Endodermal cell (in vitro differentiated cells): ENCODE measurements around the gene STON2. TPM values are rescaled to one million over a fixed set of nuclear protein-coding genes. Genes with fewer than 3 reads are reported as not detected.

ENCODE experiments used
- DNase-seq: peaks from one replicate; pipeline ENCODE4 v3.0.0-alpha.2; 2017
- H3K27ac ChIP-seq: 2 replicates; pipeline ENCODE4 v1.5.1; 2013; ENCODE audit warnings: mild to moderate bottlenecking, low read depth, low read length, moderate library complexity
- H3K27me3 ChIP-seq: 2 replicates; pipeline ENCODE4 v1.6.1; 2013; ENCODE audit warnings: mild to moderate bottlenecking, low read length, moderate library complexity; ENCODE audit not compliant: insufficient read depth, control insufficient read depth, poor library complexity, severe bottlenecking
- H3K36me3 ChIP-seq: 2 replicates; pipeline ENCODE4 v1.7.0; 2013; ENCODE audit warnings: mild to moderate bottlenecking, low read length, moderate library complexity; ENCODE audit not compliant: control insufficient read depth, insufficient read depth
- H3K4me1 ChIP-seq: one replicate; pipeline ENCODE4 v1.7.0; 2013; ENCODE audit warnings: low read length; ENCODE audit not compliant: control insufficient read depth, insufficient read depth
- H3K4me3 ChIP-seq: 2 replicates; pipeline ENCODE4 v1.5.1; 2013; ENCODE audit warnings: mild to moderate bottlenecking, low read length, moderate library complexity
- H3K9ac ChIP-seq: 2 replicates; pipeline ENCODE4 v1.6.1; 2013; ENCODE audit warnings: mild to moderate bottlenecking, low read length, moderate library complexity; ENCODE audit not compliant: poor library complexity, severe bottlenecking; ENCODE audit errors: extremely low read depth
- H3K9me3 ChIP-seq: 2 replicates; pipeline ENCODE4 v1.6.1; 2013; ENCODE audit warnings: mild to moderate bottlenecking, low read length, moderate library complexity; ENCODE audit not compliant: control insufficient read depth
- H3K27ac Mint-ChIP-seq: 2 replicates; pipeline ENCODE4 v1.8.0; 2020; ENCODE audit warnings: mixed read lengths
- H3K27me3 Mint-ChIP-seq: 2 replicates; pipeline ENCODE4 v1.8.0; 2021; ENCODE audit warnings: mild to moderate bottlenecking, mixed read lengths; ENCODE audit not compliant: insufficient read depth
- H3K36me3 Mint-ChIP-seq: 2 replicates; pipeline ENCODE4 v1.8.0; 2020; ENCODE audit warnings: low read depth, mixed read lengths
- H3K4me1 Mint-ChIP-seq: 2 replicates; pipeline ENCODE4 v1.8.0; 2020; ENCODE audit warnings: mixed read lengths
- H3K4me3 Mint-ChIP-seq: 2 replicates; pipeline ENCODE4 v1.8.0; 2020; ENCODE audit warnings: mild to moderate bottlenecking, moderate library complexity, mixed read lengths
- H3K9me3 Mint-ChIP-seq: 2 replicates; pipeline ENCODE4 v1.8.0; 2020; ENCODE audit warnings: mild to moderate bottlenecking, mixed read lengths
- CTCF ChIP-seq: fragments of 200-600 bp; sonication (generic); conservative IDR thresholded peaks from 2 replicates; pipeline ENCODE4 v1.5.0; 2021; ENCODE audit warnings: antibody characterized with exemption, mild to moderate bottlenecking
- WGBS, 2 experiments: methylation state at CpG; one replicate each; pipeline versions ENCODE4 v1.1.5 to v1.1.7; 2013; ENCODE audit warnings: missing lambda C conversion rate in 2 of 2, mixed read lengths in 1 of 2; ENCODE audit not compliant: insufficient coverage in 1 of 2, insufficient read length in 1 of 2; 5-methylcytosine and 5-hydroxymethylcytosine counted together
- total RNA-seq, 2 donors: library from RNA; stranded (reverse); fragmentation: NEBNext Ultra II Directional in 1 of 2; extraction: Animal tissue kit (Norgen Biotek cat#: 25700) in 1 of 2; gene quantifications; 2 replicates in 1 of 2; 3 replicates in 1 of 2; pipeline ENCODE4 v1.2.1, GENCODE V29; 2021

Gene STON2
- total RNA-seq, 2 donors from 2014 or later, result 37.2 to 43.9 TPM

- Histone ChIP-seq H3K4me3 (peak overlapping the region; percentile 77), H3K9me3 (no peaks in the 10 kb centered on the region), H3K27me3 (peaks cover 81% of the 10 kb centered on the region), H3K36me3 (no peaks in the 10 kb centered on the region), H3K27ac (no peak overlapping the region), H3K9ac (no peak overlapping the region), H3K4me1 (peaks cover 4% of the 10 kb centered on the region)
- H3K4me3 Mint-ChIP-seq, result peak overlapping the region; percentile 70
- 0% methylated on average over 11 to 72 of the region's 73 CpGs for WGBS, 2 experiments
- DNase-seq, result peak; percentile 90
- H3K27me3 Mint-ChIP-seq, result peaks cover 67% of the 10 kb centered on the region
- no peak overlapping the region for H3K27ac Mint-ChIP-seq
- TF ChIP-seq CTCF, result no peak
- H3K4me1 Mint-ChIP-seq, result peaks cover 28% of the 10 kb centered on the region
- no peaks in the 10 kb centered on the region for H3K9me3 Mint-ChIP-seq
- H3K36me3 Mint-ChIP-seq, result no peaks in the 10 kb centered on the region
Measured at GRCh38 chr14:81435391-81436295, 35.5 kb upstream of the STON2 start.

DNA sequence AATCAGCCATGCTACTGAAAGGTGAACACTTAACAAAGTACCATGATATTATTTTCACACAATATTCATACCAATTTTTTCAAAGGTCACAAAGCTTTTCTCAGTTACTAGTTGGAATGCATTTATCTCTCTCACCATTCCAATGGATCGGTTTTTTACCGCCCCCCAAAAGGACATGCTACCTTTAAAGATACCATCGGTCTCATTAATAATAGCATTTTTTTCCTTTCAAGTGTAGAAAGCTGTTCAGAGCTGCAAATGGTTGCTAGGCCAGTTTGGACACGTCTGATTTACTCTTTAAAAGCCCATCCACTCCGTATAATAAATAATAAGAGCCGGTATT lies 34.9 kb upstream of the STON2 start:
- no peaks in the 10 kb centered on the region for H3K36me3 ChIP-seq
- no peak for TF ChIP-seq CTCF
- peaks cover 64% of the 10 kb centered on the region for H3K27me3 Mint-ChIP-seq
- peak overlapping the region; percentile 70 for H3K4me3 Mint-ChIP-seq
- no peaks in the 10 kb centered on the region for H3K36me3 Mint-ChIP-seq
- H3K27ac ChIP-seq, result no peak overlapping the region
- no peaks in the 10 kb centered on the region for H3K9me3 ChIP-seq
- no peak overlapping the region for H3K9ac ChIP-seq
- H3K9me3 Mint-ChIP-seq, result no peaks in the 10 kb centered on the region
- DNase-seq, result no peak
- peak overlapping the region; percentile 77 for H3K4me3 ChIP-seq
- H3K27ac Mint-ChIP-seq, result no peak overlapping the region
- H3K4me1 Mint-ChIP-seq, result peaks cover 28% of the 10 kb centered on the region
- 3 to 7% methylated on average over 3 to 6 of the region's 6 CpGs for WGBS, 2 experiments
- peaks cover 75% of the 10 kb centered on the region for H3K27me3 ChIP-seq
- peaks cover 4% of the 10 kb centered on the region for H3K4me1 ChIP-seq

DNA sequence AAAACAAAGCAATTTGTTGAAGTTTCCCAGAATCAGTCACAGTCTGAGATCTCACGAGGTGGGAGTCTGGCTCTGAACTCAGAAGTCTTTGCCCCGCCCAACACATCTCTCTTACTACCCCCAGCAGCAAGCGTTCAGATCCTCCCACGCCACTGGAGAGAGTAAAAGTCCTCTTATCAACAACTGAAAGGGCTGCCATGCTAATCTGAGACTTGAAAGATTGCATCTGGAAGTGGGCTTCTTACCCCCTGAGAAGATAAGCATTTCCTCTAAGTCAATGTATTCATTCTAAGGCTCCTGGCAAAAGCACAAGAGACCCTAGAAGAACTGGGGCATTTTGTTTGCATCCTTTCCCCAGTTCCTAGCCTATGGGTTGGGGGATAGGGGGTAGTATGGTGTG lies 34.1 kb upstream of the STON2 start:
- peaks cover 68% of the 10 kb centered on the region for H3K27me3 ChIP-seq
- peak overlapping the region; percentile 10 for H3K27ac ChIP-seq
- H3K4me1 ChIP-seq, result peaks cover 4% of the 10 kb centered on the region
- peaks cover 28% of the 10 kb centered on the region for H3K4me1 Mint-ChIP-seq
- no peak for DNase-seq
- H3K36me3 ChIP-seq, result no peaks in the 10 kb centered on the region
- H3K9me3 Mint-ChIP-seq, result no peaks in the 10 kb centered on the region
- no peak overlapping the region for H3K9ac ChIP-seq
- TF ChIP-seq CTCF, result no peak
- H3K4me3 Mint-ChIP-seq, result peak overlapping the region; percentile 70
- H3K9me3 ChIP-seq, result no peaks in the 10 kb centered on the region
- 8 to 13% methylated on average over 2 to 4 of the region's 4 CpGs for WGBS, 2 experiments
- H3K4me3 ChIP-seq, result peak overlapping the region; percentile 77
- H3K27me3 Mint-ChIP-seq, result peaks cover 56% of the 10 kb centered on the region
- no peaks in the 10 kb centered on the region for H3K36me3 Mint-ChIP-seq
- no peak overlapping the region for H3K27ac Mint-ChIP-seq
